Central memory CD4-positive, alpha-beta T cell (primary cell): ENCODE results near the gene LMOD3.

Experiments
- DNase-seq: peaks from one replicate; pipeline ENCODE4 v3.0.0; 2022

The LMOD3 gene

GRCh38 chr3:69091389-69092029 is 30.9 kb downstream of the LMOD3 start:
- DNase-seq: no peak

DNA sequence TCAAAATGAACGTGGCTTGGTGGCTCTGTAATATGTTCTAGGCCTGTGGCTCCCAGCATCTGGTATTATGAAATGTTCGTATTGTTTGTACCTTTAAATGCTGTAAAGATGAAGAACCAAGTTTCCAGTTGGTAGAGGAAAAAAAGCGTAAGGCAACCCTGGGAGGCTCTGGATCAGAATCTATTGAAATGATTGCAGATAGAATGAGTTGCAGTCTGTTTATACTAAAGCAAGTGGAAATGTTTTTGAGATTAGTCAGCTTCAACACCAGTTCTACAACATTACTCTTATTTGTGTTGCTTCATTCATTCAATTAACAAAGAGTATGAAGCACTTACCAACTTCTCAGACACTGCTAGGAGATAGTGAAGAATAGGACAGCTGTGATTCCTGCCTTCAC is 32.4 kb downstream of the LMOD3 start:
- no peak for DNase-seq

DNA sequence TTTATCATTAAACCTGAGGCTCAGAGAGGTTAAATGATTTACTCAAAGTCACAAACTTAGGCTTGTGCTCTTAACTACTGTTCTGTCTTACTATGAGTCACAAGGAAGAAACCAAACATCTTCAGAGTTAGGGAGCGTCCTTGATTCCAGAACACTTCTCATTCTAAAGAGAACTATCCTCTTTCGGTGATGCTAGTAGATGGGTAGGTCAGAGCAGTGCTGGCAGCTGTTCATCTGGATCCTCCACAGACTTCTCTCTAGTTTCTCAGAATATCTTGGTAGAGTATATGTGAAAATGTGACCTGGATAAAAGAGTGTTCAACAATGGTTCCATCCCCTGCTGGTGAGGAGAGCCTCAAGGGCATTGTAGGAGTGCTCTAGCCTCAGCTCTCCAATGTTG is 34.3 kb downstream of the LMOD3 start:
- DNase-seq: no peak

DNA sequence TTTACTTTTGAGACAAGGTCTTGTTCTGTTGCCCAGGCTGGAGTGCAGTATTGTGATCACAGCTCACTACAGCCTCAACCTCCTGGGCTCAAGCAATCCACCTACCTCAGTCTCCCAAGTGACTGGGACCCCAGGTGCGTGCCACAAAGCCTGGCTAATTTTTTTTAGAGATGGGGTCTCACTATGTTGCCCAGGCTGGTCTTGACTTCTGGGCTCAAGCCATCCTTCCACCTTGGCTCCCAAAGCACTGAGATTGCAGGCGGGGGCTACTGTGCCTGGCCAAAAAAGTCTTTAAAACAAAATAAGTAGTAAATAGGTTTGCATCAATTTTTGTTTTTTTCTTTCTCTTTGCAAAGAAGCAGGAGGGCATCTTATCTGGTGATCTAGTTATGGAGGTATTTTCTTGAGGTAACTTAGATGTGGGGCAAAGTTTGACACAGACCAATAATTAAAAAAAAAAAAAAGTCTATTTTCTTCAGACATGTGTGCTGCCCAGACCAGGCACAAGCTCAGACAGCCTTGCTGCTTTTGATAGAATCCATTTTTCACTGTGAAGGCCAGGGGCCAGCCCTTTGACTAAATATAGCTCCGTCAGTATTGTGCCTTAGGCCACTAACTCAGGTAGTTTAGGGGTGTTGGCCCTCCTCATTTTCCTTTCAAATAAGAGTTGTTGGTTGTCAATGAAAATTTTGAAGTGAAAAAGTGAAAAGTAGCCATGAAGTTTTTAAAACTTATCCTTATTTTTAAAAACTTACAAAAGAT is 35.2 kb downstream of the LMOD3 start:
- peak; percentile 19 for DNase-seq

DNA sequence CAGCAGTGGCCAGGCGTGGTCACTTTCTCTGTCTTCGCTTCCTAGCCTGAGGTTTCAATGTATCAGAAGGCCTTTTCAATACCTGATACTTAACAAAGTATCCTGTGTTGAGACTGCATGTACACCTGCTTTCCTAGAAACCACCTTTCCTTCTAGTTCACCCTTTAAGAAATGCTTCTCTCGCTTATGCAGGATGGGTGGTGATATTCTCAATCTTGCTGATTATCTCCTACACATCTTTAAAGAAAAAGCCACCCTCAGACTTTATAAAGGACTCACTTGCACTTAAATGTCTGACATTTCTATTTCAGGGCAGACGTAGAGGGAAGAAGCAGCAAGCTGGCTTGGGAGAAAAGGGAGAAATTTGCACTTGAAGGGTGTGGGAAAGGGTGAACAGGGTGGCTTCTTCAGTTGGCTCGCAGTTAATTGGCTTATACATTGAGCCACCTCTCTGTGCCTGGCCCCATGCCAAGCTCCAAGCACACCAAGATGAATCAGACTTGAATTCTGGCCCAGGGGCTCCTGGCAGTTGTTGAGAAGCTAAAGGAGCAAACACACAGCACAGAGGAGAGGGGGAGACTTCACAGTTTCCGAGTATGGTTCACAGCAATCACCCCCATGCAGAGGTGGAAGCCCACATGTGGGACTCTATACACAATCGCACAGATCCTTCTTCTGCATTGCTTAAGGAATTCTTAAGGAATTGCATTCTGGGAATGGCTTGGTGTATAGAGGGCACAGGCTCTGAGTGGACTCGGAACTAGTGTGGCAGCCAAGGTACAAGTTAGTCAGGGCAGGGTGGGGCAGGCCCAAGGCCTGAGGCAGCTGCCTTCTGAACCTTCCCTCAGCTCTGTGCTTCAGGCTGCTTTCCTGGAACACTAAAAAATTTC is 36.3 kb downstream of the LMOD3 start:
- peak; percentile 39 for DNase-seq

DNA sequence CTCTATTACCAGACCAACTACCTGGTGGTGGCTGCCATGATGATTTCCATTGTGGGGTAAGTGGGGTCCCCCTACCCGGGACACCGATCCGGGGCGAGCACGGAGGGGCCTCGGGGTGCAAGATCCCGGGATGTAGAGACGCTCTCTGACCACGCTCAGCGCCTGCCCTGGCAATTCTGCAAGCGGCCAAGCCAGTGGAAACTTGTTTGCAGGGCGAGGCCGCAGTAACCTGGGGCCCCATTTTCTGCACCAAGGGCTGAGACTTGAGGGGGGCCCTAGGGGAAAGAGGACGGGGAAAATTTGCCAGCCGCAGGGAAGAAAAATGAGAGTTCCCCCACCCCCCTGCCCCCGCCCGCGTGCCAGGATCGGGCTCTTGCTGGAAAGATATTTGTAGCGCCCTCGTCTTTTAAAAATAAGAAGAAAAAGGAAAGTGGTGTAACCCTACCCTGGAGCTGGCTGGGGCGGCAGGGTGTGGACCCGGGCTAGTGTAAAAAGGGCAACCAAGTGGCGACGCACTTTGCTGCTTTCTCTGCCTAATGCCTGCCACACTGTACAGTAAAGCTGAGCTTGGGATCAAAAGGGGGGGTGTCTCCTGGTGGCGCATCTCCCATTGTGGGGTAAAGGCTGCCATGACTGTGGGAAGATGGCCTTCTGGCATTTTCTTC is 37.1 kb downstream of the LMOD3 start:
- peak; percentile 23 for DNase-seq

DNA sequence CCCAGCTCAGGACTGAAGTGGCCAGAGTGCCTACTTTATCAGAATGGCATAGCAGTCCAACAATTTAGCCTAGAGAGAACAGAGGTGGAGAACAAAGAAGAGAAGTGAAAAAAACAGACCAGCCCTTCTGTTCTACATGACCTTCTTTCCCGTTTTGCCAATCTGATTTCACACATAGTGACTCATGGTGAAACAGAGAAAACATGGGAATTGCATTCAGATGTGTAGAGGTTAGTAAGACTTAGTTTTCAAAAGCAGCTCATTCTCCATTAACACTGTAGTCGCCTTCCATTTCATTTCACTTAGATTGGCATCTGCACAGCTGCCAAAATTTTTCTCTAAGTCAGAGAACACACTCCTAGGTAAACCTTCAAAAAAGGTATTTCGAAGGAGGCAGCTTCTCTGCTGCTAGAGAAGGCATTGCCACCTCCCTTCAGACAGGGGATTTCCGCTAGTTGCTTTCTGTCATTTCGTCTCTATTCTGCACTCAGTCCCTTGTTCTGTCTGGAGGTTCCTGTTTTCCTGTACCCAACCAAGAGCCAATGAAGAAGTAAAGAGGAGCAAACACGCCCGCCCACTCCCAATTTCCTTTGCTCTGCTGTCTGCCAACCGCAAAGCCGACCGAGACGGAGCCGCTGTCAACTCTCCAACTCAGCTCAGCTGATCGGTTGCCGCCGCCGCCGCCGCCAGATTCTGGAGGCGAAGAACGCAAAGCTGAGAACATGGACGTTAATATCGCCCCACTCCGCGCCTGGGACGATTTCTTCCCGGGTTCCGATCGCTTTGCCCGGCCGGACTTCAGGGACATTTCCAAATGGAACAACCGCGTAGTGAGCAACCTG is 37.8 kb downstream of the LMOD3 start, which contains the start of gene ARL6IP5:
TSS of gene ARL6IP5 (plus strand) at position 612 of the 842 bp plus-strand sequence. CDS start at position 723, 111 bp downstream.
- peak; percentile 93 for DNase-seq

DNA sequence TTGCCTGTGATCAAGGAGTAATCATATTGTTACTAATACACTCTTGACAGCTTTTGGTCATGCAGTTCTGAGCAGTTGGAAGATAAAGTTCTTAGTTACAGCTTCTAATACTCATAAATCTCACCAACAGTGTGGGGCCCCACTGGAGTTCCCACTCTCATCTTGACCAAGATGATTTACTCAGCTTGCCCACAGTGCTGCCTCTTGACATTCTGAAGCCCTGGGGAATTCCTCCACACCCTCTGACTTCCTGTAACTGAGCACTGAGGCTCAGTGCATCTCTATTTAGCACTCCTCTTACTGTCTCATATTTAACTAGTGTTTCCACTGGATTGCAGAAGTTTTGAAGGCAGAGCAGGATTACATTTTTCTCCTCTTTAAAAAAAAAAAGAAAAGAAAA is 39.6 kb downstream of the LMOD3 start:
- peak; percentile 62 for DNase-seq

GRCh38 chr3:69082361-69082760 is 40.0 kb downstream of the LMOD3 start:
- DNase-seq: no peak

- no peak for DNase-seq
Observed at GRCh38 chr3:69081583-69082262, 40.7 kb downstream of the LMOD3 start.

DNA sequence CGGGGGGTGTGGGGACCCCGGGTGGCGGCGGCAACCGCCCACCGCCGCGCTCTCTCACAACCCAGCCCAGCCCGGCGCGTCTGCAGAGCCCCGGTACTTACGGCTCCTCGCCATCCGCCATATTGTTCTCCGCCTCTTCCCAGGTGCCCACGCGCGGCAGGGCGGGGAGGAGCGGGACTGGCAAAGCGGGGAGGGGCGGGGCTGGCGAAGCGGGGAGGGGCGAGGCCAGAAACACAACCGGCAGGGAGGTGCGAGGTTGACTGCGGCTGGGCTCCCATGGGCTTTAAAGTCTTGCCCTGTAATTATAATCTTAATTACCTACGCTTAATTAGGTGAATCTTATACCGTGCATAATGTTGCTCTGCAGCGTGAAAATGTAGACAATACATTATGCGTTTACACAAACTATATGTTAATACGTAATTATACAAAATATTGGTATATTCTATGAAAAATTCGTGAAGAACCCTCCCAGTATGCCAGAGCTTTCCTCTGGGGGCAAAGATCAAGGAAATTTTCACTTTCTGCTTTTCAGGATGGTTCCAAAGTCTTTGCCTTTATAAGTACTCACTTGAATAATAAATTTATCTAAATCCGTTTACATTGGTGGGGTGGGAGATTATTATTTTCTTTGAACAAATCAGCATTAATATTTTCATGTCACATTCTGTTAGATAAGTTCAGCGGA is 42.0 kb downstream of the LMOD3 start, which contains the start of gene UBA3:
TSS of gene UBA3 (minus strand) at position 133 of the 688 bp plus-strand sequence. CDS start at position 121, 12 bp downstream.
- DNase-seq: peak; percentile 87

- DNase-seq: no peak
Observed at GRCh38 chr3:69079269-69080159, 42.9 kb downstream of the LMOD3 start.

- DNase-seq: no peak
Observed at GRCh38 chr3:69072928-69073327, 49.5 kb downstream of the LMOD3 start.

- no peak for DNase-seq
Observed at GRCh38 chr3:69066121-69066520, 56.3 kb downstream of the LMOD3 start.

GRCh38 chr3:69065318-69065964 is 57.0 kb downstream of the LMOD3 start:
- peak; percentile 50 for DNase-seq

- peak; percentile 21 for DNase-seq
Observed at GRCh38 chr3:69063636-69064035, 58.8 kb downstream of the LMOD3 start.

DNA sequence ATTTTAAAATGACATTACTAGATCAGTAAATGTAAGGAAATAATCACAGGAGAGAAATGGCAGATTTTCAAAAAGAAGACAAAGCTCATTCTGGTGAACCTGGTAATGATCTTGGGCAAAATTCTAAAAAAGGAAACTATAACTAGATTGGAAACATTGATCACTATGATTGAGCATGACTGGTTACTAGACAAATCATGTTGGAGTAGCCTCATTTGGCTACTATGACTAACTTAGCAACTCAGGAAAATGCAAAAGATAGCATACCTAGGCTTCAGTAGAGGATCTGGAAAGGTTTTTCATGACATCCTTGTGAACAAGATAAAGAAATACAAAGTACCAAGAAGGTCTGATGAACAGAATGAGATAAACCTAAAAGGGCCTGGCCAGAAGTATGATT is 62.7 kb downstream of the LMOD3 start:
- DNase-seq: no peak

GRCh38 chr3:69058947-69059224 is 63.5 kb downstream of the LMOD3 start:
- no peak for DNase-seq
